CD4-positive, alpha-beta T cell treated with Interleukin-21 for 1 hour (primary cell): ENCODE results near the gene CXXC5.

ENCODE experiments used
- DNase-seq: peaks from one replicate; pipeline ENCODE4 v3.0.0-alpha.2; 2020

CXXC5 gene

GRCh38 chr5:139651853-139652787, 4.0 kb downstream of the CXXC5 start:
- peak; percentile 77 for DNase-seq

GRCh38 chr5:139652788-139653241, 4.7 kb downstream of the CXXC5 start:
- no peak for DNase-seq

- no peak for DNase-seq
Observed at GRCh38 chr5:139653616-139654015, 5.5 kb downstream of the CXXC5 start.

GRCh38 chr5:139654464-139654863, 6.3 kb downstream of the CXXC5 start:
- DNase-seq = no peak

GRCh38 chr5:139654871-139655491, 6.8 kb downstream of the CXXC5 start:
- no peak for DNase-seq

- DNase-seq = no peak
Observed at GRCh38 chr5:139655727-139656271, 7.7 kb downstream of the CXXC5 start.

GRCh38 chr5:139657363-139658321, 9.5 kb downstream of the CXXC5 start:
- DNase-seq = no peak

GRCh38 chr5:139658501-139658927, 10.4 kb downstream of the CXXC5 start:
- no peak for DNase-seq

- DNase-seq = no peak
Observed at GRCh38 chr5:139658928-139659667, 10.9 kb downstream of the CXXC5 start.

GRCh38 chr5:139659695-139660101, 11.5 kb downstream of the CXXC5 start:
- no peak for DNase-seq

GRCh38 chr5:139660105-139660922, 12.2 kb downstream of the CXXC5 start:
- no peak for DNase-seq

- no peak for DNase-seq
Observed at GRCh38 chr5:139660923-139661814, 13.0 kb downstream of the CXXC5 start.

GRCh38 chr5:139662617-139663016, 14.5 kb downstream of the CXXC5 start:
- no peak for DNase-seq

GRCh38 chr5:139663207-139664085, 15.3 kb downstream of the CXXC5 start:
- no peak for DNase-seq

GRCh38 chr5:139664086-139664693, 16.0 kb downstream of the CXXC5 start:
- no peak for DNase-seq

- DNase-seq = no peak
Observed at GRCh38 chr5:139664727-139665351, 16.7 kb downstream of the CXXC5 start.

GRCh38 chr5:139665626-139666025, 17.5 kb downstream of the CXXC5 start:
- DNase-seq = no peak

- no peak for DNase-seq
Observed at GRCh38 chr5:139666551-139666950, 18.4 kb downstream of the CXXC5 start.
